AG20443 (cell line): ENCODE measurements around the gene ZNF280D.
"Not testable (repeated sequence)": the region's sequence is repeated elsewhere in the genome, so short reads cannot be mapped to it uniquely, and the experiment has no call there.

ENCODE experiments used
- DNase-seq: peaks from one replicate; pipeline ENCODE4 v3.0.0; 2012; ENCODE audit warnings: low spot score, mixed read lengths

The ZNF280D gene, protein sequence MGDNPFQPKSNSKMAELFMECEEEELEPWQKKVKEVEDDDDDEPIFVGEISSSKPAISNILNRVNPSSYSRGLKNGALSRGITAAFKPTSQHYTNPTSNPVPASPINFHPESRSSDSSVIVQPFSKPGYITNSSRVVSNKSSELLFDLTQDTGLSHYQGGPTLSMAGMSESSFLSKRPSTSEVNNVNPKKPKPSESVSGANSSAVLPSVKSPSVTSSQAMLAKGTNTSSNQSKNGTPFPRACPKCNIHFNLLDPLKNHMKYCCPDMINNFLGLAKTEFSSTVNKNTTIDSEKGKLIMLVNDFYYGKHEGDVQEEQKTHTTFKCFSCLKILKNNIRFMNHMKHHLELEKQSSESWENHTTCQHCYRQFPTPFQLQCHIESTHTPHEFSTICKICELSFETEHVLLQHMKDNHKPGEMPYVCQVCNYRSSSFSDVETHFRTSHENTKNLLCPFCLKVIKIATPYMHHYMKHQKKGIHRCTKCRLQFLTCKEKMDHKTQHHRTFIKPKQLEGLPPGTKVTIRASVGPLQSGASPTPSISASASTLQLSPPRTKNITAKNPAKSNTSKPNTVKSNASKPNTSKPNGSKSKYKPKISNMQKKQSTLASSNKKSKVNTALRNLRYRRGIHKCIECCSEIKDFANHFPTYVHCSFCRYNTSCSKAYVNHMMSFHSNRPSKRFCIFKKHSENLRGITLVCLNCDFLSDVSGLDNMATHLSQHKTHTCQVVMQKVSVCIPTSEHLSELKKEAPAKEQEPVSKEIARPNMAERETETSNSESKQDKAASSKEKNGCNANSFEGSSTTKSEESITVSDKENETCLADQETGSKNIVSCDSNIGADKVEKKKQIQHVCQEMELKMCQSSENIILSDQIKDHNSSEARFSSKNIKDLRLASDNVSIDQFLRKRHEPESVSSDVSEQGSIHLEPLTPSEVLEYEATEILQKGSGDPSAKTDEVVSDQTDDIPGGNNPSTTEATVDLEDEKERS

DNA sequence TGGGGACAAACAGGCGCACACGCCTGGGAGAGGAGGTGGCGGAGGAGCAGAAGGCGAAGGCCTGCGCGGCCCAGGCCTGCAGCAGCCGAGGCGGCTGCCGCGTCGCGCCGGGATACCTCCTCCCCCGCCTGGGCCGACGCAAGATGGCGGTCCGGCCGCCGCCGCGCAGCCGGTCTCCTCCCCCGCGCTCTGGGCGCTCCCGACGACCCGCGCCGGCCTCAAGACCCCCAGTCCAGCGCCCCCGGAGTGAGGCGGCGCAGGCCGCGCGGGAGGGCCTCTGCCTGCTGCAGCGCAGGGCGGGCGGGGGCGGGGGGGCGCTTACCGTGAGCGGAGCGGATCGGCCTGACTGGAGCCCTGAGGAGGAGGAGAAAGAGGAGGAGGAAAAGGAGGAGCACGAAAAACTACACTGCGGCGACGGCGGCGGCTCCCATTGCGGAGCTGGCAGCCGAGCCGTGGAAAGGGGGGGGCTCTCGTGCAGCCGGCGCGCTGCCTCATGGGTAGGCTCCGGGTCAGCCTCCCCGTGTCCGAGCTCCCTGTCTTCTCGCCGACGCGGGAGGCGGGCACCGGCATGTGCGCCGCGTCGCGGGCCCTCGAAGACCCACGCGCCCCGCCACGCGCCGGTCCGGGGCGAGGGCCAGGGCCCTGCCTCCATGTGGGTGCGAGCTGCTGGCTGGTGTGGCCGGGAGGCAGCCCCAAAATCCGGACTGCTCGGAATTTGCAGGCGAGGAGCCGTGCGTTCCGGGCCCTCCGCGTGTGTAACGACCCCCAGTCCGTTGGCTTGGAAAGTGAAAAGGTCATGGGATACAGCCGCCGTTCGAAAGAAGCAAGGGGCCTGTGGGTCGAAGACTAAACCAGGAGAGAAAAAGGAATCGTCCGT, at the start of gene ZNF280D:
Gene ZNF280D, minus strand, starts transcription at position 374 of the 877 bp plus-strand sequence. CDS start 26,400 bp downstream, outside the sequence.
- DNase-seq, result peak; percentile 94

DNA sequence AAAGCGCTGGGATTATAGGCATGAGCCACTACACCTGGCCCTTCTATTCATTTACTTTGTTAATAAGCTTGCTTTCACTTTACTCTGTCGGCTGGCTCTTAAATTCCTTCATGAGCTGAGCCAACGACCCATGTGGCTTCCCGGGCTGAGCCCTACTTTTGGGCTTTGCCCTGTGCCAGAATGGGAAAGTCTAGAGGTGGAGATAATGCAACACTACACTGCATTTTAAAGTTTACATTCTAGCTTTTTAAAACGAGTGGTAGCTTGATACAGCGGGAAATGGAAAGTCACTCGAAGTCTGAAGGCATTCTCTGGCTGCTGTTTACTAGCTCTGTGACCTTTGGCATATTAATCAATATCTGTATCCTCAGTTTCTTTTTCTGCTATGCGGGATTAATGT, 49.0 kb upstream of the ZNF280D start:
- DNase-seq, result no peak

- no peak for DNase-seq
These were observed 48.4 kb upstream of the ZNF280D start for GRCh38 chr15:56781666-56782065.

DNA sequence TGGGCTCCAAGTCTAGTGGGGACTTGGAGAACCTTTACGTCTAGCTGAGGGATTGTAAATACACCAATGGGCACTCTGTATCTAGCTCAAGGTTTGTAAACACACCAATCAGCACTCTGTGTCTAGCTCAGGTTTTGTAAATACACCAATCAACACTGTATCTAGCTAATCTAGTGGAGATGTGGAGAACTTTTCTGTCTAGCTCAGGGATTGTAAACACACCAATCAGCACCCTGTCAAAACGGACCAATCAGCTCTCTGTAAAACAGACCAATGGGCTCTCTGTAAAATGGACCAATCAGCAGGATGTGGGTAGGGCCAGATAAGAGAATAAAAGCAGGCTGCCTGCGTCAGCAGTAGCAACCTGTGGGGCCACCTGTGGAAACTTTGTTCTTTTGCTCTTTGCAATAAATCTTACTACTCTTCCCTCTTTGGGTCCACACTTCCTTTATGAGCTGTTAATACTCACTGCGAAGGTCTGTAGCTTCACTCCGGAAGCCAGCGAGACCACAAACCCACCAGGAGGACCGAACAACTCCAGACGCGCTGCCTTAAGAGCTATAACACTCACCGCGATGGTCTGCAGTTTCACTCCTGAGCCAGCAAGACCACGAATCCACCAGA, 46.9 kb upstream of the ZNF280D start:
- DNase-seq, result not testable (repeated sequence)

- DNase-seq, result not testable (repeated sequence)
These were observed 46.1 kb upstream of the ZNF280D start for GRCh38 chr15:56779449-56779848.

DNA sequence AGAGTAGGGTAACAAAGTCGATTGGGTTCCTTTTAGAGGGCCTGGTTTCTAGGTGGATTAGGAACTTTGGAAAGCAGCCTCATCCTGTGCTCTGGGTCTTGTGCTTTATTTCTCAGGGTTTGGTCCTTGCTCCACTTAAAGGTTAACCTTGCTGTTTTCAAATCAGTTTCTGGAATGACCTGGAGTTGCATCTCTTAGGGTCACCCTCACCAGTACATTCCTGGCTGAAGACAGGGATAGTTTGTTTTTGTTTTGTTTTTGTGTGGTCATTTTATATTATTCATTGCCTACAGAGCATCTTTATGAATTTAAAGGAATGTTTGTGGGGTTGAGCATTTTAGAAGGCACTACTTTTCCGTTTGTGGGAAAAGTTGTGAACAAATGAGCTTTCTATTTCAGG, 45.5 kb upstream of the ZNF280D start:
- DNase-seq, result no peak

DNA sequence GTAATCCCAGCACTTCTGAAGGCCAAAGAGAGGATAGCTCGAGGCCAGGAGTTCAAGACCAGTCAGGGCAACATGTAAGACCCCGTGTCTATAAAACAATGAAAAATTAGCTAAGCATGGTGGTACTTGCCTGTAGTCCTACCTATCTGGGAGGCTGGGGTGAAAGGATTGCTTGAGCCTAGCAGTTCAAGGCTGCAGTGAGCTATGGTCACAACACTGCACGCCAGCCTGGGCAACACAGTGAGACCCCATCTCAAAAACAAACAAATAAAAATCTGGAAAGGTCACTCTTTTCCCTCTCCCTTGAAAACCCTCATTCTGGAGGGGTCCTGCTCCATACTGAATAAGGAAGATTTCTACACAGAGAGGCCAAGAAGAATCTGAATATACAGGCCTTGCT, 43.5 kb upstream of the ZNF280D start:
- no peak for DNase-seq

- no peak for DNase-seq
These were observed 42.3 kb upstream of the ZNF280D start for GRCh38 chr15:56775641-56776040.

DNA sequence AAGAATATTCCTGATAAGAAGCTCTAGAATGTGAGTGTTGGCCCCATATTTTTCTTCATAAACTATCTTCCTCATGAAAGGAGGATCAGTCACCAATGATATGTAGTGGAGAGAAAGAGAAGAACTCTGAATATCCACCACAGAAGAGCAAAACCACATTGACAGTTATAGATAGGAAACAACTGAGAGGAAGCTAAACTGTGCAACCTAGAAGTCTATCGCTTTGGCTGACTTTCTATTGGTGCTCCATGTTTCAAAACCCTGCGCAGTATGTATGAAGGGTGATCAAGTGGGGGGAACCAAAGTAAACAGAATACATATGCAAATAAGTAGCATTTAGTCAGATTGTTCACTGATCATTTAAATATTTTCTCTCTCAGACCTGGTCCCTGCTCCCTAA, 41.0 kb upstream of the ZNF280D start:
- DNase-seq, result no peak

DNA sequence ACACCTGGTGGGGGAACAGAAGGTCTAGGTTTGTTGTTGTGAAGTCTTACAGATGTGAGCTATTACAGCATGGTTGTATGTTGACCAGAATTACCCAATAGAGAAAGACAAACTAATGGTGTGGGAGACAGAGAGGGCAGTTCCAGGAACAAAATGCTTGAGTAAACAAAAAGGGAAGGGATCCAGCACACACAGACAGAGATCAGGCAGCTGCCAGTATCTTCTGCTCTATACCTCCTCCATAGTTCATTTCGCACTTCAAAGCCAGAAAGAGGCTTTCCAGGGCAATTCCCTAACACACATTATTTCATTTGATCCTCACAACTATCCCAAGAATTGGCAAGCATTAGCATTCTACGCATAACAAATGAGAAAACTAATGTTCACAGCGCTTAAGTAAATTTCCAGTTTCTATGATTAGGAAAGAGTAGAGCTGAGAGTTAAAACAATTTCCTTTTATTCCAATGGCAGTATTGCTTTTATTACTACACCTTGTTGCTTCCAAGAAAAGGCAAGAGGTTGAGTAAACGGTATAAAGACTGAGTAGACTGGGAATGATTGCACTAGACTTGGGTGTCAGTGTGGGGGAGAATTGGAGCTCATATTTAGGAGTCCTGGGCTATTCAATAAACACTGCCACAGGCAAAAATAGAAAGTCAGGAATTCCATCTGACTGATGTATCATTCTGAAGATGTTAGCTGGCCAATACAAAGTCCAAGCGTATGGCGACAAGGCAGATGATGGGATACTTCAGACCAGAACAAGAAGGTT, 39.7 kb upstream of the ZNF280D start:
- no peak for DNase-seq

GRCh38 chr15:56770173-56770572, 36.9 kb upstream of the ZNF280D start:
- DNase-seq, result no peak

GRCh38 chr15:56767315-56767714, 34.0 kb upstream of the ZNF280D start:
- no peak for DNase-seq

DNA sequence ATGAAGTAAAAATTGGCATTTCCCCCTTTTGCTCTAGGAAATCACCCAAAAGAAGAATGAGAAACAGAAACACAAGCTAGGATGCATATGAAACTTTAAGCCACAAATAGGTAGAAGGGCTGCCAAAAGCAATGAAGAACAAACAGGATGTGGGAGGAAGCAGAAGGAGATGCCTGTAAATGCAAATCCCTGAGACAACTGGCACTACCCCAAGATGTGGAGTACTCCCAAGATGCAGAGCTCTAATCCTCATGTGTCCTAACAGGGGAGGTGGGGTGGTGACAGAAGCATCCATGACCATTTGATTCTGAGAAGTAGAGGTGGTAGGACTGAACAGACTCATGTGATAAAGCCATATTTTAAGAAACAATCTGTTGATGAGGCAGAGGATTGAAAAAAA, 31.9 kb upstream of the ZNF280D start:
- peak; percentile 39 for DNase-seq

DNA sequence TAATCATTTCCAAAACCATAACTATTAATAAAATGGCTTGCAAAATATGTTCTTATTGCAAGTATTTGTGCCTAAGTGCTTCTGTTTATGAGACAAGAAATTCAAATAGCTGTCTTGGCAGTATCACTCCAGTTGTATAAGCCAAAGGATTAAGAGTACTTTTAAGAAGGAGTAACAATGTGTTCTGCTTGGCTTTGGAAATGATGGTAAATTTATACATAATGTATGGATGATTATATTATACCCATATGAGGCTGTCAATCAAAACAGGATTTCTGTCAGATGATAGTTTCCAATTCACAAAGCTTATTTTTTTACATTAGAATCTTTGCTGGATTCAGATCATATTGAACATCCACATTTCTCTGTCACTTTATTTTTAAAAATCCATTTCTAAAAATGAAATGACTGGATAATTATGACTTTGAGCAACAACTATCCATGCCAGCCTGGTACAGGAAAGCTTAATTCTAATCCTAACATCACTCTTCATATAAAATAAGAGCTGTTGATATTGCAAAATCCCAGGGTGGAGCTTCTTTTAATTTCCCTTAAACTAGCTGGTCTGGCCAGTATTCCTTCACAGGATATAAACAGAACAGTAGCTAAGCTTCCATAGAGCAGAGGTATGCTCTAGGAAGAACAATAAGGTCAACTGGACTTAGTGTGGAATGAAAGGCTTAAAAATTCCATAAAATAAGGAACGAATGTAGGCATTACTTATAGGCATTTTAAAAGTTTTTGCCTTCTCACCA, 30.0 kb upstream of the ZNF280D start:
- no peak for DNase-seq

DNA sequence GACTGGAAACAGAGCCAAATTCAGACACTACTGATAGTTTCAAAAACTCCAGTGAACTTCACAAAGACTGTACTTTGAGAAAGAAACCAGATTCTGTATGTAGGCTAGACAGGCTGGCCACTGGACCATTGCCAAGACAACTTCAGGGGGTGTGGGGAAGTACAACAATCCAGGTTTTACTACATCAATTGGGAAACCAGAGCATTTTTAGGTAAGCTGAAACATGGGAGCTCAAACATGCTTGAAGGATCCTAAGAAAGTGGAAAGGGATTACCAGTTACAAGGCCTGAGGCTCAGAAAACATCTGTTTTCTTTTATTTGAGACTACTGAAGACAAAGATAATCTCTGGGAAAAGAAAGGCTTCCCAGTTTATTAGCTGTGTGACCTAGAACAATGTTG, 26.9 kb upstream of the ZNF280D start:
- no peak for DNase-seq

GRCh38 chr15:56759450-56759845, 26.1 kb upstream of the ZNF280D start:
- DNase-seq, result peak; percentile 60

DNA sequence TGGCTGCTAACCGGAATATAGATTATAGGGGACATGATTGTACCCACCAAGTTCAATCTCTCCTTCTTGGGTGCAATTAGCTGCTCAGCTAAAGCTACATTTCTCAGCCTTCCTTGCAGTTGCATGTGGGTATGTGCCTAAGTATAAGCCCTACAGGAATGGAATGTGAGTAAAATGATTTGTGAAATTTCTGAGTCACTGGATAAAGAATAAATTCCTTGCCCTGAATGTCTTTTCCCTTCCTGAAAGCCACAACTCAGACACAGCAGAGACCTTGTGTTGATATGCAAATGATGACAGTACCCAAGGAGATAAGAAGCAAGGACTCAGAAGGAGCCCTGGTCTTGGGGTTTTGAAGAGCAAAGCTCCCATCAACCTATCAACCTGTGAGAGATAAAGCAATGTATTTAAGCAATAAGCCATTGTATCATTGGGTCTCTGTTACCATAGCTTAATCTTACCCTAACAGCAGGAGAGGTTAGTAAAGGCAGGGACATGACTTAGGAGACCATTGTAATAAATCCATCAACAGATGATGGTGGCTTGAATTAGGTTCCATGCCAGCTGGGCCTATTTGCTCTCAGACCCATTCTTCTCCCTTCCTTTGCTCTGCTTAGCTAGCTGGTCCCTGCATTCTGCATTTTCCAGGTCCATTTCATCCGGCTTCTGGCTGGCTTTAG, 25.6 kb upstream of the ZNF280D start:
- peak; percentile 64 for DNase-seq

DNA sequence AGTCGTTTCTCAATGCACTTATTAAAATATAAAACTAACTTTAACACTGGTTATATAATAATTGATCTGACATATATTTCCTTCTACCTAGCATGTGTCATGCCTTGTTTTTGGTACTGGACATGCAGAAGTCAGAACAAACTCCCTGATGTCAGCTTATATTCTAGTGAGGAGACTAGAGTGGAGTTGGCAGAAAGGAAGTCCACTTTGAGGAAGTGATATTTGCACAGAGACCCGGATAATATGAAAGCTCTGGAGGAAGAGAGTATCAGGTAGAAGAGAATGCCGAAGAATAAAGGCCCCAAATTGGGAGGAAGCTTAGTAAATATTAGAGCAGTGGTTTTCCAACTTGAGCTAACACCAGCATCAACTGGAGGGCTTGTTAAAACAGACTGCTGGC, 24.6 kb upstream of the ZNF280D start:
- no peak for DNase-seq

DNA sequence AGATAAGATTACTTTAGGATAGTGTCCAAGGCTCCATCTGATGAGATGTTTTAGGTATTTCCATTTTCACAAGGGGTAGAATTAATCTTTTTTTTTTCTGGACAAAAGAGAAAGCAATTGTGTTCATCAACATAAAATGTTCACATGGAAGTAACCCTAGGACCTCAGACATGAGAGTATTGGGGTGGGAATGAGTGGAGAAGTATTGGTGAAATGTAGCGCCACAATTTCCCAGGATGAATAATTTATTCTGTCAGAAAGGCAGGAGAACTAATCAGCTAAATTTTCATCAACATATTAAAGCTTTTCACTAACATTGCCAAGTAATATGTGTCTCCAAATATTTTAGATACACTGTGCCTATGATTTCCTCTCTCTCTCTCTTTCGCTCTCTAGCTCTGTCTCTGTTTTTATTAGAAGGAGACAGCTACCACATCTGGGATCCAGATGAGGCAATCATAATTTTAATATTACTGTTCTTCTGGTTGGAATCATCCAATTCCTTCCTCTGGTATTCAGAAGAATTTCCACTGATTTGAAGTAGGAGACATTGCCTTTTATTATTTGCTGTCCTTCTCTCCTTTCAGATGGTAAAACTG, 21.6 kb upstream of the ZNF280D start:
- DNase-seq, result peak; percentile 21
